NCI-H446 (cell line): ENCODE results near the gene C2.
A peak's percentile ranks its signal among the peaks of the same experiment; 100 is the strongest.

Source experiments
- DNase-seq, 2 experiments: peaks; one replicate each; lab custom pipeline; 2025; lab: John Stamatoyannopoulos, UW

Gene C2

DNA sequence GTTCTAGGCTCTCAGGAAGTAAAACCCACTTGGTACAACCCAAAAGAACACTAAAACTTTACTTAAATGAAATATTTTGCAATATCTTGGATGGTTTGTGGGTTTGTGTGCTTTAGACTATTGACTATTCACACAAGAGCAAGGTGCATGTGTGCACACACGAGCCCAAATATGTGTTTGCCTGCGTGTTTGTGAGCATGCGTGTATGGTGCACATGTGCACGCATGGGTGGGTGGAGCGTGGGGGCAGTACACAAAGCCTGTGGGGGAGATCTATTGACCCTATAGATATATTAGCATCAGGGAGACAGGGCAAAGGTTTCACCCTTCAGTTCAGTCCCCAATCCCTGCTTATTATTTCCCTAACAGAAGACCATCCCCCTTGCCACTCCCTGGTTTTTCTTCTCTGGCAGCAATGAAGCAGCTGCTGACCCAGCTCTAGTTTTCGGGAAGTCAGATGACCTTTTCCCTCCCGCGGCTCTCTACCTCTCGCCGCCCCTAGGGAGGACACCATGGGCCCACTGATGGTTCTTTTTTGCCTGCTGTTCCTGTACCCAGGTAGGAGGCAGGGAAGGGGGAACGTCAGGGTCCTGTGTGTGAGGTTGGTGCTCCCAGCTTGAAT lies at the start of gene C2:
Gene C2, plus strand, starts transcription at position 476 of the 621 bp plus-strand sequence. Its CDS starts 36 bp downstream, at position 512.
- DNase-seq, result no peak

DNA sequence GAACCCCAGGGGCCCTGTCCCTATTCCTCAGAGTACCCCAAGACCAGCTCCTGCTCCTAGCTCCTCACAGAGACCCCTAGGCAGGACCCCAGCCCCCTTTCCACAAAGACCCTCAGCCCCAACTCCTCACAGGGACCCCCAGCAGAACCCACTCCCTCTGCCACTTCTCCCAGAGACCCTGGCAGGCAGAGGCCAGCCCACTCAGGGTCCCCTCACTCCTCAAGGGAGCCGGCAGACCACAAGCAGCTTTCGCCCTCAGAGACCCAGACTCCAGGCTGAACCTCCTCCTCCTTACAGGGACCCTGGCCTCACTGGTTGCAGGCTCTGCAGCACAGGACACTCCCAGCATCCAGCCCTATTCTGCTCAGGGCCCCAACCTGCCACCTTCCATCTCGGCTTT lies 49.3 kb upstream of the C2 start:
- no peak for DNase-seq

DNA sequence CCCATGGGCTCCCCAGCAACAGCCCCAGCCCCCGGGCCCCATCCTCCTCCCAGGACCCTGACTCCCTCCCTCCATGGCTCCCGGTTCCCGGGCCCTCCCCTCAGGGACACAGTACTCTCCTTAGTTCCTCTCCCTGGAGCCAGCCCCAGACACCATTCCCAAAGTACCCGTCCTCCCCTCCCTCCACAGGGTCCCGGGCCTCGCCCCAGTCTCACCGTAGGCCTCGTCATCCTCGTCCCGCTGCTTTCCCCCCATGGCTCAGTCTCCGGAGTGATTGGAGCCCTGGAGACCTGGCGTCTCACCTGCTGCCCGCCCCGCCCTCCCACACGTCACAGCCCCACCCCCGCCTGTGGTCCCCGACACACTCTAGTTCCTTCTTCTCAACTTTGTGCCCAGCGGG lies 48.8 kb upstream of the C2 start, which contains the start of gene SLC44A4:
Gene SLC44A4, minus strand, starts transcription at position 272 of the 400 bp plus-strand sequence. Its CDS starts 17 bp downstream, at position 255.
- no peak for DNase-seq

DNA sequence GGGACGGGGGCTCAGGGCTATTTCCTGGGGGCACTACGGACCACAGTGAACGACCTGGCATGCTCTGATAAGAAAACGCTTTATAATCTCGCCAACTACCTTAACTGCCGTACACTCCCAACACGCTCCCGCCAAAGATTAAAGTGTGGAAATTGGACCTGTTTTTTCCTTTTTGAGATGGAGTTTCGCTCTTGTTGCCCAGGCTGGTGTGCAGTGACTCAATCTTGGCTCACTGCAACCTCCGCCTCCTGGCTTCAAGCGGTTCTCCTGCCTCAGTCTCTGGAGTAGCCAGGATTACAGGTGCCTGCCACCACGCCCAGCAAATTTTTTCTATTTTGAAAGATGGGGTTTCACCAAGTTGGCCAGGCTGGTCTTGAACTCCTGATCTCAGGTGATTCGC lies 48.4 kb upstream of the C2 start:
- no peak for DNase-seq

DNA sequence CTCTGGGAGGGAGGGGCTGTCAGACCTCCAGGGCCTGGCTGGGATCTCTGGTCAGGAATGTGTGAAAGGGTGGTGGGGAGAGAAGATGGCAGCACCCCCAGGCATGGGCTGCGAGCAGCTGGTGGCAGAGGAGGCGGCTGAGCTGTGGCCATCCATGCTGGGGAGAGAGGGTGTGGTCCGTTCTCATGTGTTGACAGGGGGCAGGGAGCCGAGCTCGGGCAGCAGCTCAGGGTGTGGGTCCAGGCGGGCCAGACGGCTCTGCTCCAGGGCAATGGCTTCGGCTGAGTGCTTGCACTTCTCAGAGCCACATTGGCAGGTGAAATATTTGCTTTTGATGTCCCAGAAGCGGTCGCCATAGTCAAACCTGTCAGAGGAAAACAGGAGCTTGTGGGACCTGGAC lies 47.6 kb upstream of the C2 start:
- no peak for DNase-seq

DNA sequence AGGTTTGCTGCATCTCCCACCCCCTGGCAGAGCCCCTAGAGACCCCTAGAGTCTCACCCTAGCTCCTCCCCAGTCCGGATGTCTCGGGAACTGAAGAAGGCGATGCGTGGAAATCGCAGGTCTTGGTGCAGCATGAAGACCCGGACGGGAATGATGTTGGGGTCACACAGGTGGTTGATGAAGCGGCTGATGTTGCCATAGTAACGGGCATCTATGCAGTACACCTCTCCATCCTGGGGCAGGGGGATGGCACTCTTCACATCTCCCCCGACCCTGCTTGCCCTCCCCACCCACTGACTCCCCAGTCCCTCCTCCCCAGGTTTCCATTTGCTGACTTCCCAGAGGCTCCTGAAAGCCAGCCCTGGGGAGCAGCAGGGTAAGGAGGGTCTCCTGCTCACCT lies 46.9 kb upstream of the C2 start:
- no peak for DNase-seq

DNA sequence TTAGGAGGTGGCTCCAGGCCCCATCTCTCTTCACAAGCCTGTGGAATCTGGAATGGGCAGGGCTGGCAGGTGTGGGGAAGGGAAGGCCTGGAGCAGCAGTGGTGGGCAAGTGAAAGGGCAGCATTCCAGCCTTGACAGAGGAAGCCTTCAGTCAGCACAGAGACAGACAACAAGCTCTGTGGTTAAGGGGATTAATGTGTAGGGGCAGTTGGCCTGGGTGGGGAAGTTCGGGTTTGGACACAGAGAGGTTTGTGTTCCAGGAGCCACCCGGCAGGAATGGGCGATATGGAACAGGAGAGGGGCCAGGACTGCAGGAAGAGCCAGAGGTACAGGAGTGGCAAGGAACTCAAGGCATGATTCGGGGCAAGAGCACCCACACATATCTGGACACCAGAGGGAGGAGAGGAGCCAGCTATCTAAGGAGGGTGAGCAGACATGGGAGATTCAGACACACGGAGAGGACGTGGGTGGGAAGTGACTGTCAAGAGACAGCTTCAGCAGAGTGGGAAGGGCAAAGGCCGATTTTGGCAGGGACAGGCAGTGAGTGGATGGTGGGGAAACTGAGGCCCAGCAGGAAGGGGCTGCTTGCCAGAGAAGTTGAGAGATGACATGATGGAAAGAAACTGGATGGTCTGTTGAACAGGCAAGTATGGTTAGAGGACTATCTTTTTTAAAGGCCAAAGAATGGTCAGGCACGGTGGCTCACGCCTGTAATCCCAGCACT lies 46.2 kb upstream of the C2 start:
- no peak for DNase-seq

DNA sequence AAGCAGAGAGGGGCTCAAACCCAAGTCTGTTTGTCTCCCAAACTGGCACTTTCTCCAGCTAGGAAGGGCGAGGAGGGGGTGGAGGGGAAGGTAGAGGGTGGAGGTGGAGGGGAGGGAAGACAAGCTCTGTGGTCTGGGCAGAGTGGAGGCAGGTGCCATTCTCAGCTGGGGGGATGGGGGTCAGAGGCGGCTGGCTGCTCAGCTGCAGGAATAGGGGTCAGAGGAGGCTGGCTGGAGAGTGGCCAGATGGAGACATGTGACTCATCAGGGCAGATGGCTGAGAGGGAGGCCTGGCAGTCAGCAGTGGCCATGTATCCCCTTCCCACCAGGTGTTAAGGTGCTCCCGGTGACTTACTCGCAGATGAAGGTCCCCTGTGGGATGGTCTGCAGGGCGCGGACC lies 45.2 kb upstream of the C2 start:
- DNase-seq, result peak in 1 of 2 experiments; percentile 32

DNA sequence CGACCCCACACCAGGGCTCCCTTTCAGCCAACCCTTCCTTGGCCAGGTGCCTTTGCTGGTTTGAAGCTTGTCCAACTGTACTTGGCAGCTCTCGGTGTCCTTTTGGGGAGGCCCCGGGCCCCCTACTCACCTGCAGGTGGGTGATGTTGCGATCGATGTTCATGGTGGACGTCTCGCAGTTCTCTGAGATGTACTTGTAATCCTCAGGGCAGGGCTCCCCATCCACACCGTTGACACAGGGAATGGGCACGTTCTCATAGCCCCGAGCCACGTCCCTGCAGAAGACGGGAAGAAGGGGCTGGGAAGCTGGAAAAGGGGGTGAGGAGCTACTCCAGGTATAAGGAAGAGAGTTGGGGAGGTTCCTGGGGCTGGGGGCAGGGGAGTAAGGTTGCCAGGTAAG lies 43.8 kb upstream of the C2 start:
- no peak for DNase-seq

DNA sequence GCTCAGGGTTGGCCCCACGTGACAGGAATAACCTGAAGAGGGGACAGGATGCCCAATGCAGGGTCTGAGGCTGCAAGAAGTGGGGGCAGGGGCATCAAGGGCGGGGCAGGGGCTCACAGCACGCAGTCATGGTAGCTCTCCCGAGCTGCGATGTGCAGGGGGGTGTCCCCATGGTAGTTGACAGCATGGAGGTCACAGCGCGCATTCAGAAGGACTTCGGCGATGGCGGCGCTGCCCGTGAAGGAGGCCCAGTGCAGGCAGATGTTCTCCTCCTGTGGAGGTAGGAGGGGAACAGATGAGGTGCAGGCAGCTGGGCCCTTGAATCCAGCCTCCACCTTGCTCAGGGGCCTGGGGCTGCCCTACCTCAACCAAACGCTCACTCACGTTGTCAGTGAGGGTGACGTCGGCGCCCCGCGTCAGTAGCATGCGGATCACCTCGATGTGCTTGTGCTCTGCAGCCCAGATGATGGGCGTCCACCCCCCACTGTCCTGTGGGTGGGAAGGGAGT lies 42.9 kb upstream of the C2 start:
- DNase-seq, result no peak

DNA sequence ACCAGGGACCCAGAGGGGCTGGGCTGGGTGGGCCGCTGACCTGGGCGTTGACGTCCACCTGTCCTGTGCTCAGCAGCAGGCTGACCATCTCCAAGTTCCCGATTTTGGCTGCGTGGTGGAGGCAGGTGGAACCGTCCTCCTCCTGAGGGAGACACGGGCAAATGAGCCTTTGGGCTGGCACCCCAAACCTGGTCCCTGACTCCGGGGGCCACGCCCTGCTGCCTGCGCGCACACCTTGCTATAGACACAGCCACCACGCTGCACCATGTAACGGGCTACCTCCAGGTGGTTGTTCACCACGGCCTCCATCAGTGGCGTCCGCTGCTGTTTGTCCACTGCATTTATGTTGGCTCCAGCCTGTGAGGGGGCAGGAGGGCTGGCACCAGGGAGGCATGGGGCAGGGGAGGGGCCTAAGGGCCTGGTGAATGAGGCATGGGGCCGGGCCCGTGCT lies 41.0 kb upstream of the C2 start:
- DNase-seq, result no peak

DNA sequence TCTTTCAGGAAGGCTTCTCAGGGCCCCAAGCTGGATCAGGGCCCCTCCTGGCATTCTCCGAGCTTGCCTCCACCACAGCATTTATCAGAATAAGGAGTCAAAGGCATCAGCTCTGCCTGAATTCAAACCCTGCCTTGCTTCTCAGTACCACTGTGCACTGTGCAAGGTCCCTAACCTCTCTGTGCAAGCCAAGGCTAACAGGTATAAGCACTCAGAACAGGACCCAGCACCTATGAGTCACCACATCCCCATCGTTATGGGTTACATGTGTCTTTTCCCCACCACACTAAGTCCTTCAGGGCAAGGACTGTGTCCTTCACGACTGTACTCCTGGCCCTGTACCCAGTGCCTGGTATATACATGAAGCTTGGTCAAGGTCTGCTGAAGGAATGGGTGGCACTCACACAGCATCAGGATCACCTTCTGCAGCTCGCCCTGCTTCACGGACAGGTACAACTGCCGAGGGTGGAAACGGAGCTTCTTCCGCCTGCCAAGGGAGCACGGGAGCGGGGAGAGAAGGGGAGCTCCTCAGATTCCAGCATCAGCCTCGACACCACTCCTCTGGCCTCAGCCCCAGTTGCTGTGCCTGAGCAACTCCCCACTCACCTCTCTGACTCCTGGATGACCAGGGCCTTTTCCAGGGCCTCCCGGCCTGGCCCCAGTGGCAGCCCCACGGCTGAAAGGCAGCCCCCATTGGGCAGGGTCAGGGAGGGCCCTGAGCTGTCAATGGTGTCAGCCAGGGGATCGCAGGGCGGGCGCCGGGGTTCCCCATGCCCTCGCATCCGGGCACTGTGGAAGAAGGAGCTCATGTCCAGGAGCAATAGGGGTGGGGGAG lies 40.1 kb upstream of the C2 start:
- no peak for DNase-seq

DNA sequence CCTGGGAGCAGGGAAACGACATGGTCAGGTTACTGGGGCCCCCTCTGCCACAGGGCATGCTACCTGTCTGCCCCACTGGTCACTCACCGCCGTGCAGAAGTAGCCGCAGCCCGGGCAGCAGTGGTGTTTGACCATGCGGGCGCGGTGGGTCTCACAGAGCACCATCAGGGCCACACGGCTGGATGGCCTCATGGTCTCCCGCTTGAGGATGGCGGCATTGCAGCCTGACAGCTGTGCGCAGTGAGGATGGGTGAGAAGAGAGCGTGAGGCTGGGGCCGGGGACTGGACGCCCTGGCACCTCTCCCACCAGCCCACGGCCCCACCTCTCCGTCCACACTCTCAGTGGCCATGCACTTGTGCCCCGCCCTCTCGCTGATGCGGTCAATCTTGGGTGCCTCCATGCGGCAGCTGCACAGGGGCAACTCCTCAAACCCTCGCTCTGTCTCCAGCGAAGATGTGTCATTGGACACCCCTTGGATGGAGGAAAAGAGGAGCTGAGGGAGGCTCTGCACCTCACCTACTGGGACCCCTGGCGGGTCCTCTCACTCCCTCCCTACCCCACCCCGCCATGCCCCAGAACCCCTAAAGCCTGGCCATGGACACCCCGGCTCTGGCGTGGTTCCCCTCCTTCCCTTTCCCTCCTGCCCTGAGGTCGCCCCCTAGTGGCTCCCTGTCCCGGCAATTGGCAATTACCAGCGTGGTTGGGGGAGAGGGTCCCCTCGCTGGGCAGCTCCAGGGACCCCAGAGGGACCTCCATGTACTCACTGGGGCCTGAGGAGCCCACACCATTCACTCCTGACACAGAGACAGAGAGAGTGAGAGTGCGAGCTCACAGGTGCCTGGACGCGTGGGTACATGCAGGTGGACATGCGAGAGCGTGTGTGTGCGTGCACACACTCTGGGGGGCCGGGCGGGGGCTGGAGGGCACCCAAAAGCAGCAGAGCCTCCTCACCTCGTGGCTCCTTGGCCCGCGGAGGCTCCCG lies 39.0 kb upstream of the C2 start:
- no peak for DNase-seq

DNA sequence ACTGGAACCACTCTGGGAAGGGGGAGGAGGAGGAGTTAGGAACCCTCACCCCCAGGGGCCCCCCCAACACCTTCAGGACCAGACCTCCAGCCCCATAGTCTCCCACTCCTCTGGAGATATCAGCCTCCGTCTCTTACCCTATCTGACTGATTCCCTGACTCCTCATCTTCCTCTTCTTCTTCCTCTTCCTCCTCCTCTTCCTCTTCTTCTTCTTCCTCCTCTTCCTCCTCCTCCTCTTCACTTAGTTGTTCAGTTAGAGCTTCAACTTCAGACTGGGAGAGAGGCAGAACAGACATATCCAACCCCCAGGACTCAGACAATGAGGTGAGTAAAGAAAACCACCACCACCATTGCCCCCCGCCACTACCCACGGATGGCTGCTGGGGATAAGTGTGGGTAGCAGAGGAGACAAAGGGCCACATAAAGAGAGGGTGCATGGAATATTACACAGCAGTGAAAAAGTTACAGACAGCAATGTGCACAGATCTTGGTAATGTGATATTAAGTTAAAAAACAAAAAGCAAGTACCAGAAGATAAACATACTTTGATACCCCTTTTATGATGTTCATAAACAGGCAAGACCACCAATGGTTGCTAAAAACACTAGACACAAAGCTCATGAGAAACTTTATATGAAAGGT lies 38.1 kb upstream of the C2 start:
- no peak for DNase-seq

DNA sequence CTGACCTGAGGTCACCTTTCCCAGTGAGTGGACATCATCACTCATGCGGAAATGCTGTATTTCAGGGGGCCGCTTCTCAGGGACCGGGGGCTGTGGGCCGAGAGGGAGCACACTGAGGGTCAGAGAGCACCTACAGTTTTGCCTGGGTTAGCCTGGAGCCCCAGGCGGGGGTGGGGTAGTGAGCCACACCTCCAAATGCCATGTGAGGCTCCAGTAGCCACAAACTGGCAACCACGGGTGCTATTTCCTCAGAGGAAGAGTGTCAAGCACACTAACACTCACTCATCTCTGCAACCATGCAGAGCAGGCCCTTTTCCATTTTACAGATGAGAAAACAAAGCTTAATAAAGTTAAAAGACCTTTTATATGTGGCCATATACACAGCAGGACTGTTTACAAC lies 34.7 kb upstream of the C2 start:
- no peak for DNase-seq

DNA sequence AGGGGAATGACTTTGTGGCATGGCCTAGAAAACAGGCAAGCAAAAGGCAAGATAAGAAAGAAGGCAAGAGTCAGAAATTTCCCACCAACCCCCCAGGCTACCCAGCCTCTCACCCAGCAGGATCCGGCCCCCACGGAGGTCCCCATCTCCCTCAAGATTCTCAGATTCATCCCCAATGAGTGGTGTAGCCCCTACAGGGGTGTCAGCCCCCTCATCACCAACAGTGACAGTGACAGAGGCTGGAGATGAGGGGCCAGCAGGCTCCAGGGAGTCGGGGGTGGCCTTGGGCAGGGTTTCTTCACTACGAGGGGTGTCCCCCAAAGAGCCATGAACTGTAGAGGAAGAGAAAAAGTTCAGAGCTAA lies 31.0 kb upstream of the C2 start:
- no peak for DNase-seq

DNA sequence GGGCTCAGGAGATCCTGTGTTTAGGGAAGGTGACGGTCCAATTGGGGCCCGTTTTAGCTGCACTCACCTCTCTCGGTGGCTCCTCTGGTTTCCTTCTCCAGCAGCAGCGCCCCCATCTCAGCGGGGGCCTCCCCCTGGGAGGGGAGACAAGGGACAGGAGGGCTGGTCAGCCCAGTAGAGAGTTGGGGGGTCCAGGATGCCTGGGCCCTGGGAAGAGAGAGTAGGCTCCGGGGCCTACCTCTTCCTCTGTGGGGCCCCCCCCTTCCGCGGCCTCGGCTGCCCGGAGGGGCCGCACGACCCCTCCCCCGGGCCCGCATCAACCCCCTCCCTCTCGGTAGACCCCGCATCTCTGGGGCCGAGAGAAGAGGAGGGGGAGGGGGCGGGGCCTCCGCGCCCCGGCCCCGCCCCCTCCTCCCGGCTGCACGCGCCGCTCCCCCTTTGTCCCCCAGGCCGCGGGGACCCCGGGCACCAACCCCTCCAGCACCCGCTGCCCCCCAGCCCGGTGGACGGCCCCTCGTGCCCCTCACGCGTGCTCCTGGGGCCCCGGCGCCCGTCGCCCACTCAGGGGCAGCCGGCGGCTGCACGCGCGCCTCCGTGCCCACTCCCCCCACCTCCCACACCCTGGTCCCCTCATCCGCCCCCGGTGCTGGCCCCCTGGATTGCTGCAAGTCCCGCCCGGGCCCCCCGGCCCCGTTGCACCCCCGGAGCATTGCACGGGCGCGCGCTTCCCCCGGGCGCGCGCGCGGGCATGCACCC lies 30.5 kb upstream of the C2 start:
- no peak for DNase-seq

DNA sequence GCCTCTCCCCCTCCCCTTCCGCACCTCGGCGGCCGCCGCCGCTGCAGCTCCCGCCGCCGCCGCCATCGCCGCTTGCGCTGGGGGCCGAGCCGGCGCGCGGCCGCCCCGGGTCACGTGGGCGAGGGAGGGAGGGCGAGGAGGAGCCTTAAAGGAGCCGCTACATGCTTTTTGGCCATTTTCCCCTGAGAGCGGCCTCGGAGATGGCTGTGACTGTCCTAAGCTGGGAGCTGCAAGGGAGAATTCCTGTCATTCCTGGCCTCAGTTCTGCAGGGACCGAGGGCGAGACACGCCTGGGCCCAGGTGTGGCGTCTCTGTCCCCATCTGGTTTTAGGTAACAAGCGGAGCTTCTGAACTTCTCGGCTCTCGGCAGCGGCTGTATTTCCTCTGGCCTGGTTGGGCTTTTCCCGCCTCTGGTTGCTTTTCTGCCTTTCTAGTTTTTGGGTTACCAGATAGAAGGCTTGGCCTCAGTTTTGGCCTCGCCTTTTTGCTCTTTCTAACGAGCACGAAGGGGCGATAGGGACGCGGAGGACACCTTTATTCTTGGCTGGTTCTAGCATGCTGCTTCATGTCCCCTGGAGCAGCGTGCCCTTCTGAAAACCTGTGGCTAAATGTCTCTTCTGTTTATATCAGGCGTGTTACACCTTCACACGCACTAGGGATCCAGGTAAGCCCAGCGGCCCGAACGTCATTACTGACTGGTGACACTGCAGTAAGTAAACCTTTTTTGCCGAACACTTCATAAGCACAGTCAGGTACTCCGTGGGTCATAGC lies 29.7 kb upstream of the C2 start, which contains the start of gene EHMT2:
Gene EHMT2, minus strand, starts transcription at position 87 of the 771 bp plus-strand sequence. Its CDS starts 21 bp downstream, at position 66.
- peak; percentile 78 to 84 for DNase-seq

DNA sequence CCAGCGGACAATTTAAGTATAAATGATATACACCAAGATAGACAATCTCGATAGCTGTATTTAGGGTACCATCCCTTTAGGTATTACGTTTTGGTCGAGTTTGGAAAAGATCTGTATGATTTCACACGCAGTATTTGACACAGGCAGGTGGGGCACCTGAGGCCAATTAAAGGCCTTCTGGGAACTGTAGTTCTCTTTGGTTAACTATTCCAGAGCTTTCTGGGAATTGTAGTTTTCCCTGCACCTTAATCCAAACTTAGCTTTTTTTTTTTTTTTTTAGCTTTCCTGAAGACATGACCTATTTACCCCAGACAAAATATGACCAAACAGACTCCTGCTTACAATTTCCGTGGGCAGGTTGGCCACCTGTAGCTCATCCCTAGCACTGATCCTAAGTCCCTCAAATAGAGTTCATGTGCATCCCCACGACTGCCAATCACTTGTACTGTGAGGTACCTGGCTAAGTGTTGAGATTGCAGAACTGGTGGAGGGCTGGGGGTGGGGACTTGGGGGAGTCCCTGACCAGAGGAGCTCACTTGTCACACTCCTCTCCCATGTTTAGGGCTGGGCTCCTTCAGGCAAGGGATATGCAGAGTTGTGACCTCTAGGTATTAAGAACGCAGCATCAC lies 29.0 kb upstream of the C2 start:
- DNase-seq, result peak in 1 of 2 experiments; percentile 52
